Naive thymus-derived CD8-positive, alpha-beta T cell (primary cell): ENCODE data around the gene ZNF117. TPM values are rescaled to one million over a fixed set of nuclear protein-coding genes. Genes with fewer than 3 reads are reported as not detected.
"Not testable (repeated sequence)": the region's sequence is repeated elsewhere in the genome, so short reads cannot be mapped to it uniquely, and the experiment has no call there.

Experiments
- ATAC-seq, 2 donors: fragments of 150-1000 bp; cut with Tn5 transposase in 1 of 2; sonication (Bioruptor Pico), chemical (Tn5 transposase) in 1 of 2; 1 replicate in 1 of 2; 2 replicates in 1 of 2; pipeline ENCODE4 v1.10.0; 2021; ENCODE audit warnings: mild to moderate bottlenecking in 2 of 2, moderate library complexity in 2 of 2
- POLR2A ChIA-PET: fragments of 350-600 bp; sonication (Branson Sonifier 250); formaldehyde crosslinking; loops from one replicate; lab custom pipeline; 2021; ENCODE audit warnings: antibody characterized with exemption; lab: Charles Lee
- DNase-seq, 10 donors: peaks; one replicate each; pipeline versions ENCODE4 v3.0.0 to v3.0.0-alpha.2; 2020 to 2022
- H3K27ac Mint-ChIP-seq, 10 donors: one replicate each; pipeline ENCODE4 v1.8.0; 2020 to 2022; ENCODE audit warnings: mild to moderate bottlenecking in 10 of 10, mixed read lengths in 10 of 10, moderate library complexity in 4 of 10, inconsistent platforms in 1 of 10
- H3K27me3 Mint-ChIP-seq, 5 donors: one replicate each; pipeline ENCODE4 v1.8.0; 2021 to 2022; ENCODE audit warnings: mixed read lengths in 5 of 5
- H3K36me3 Mint-ChIP-seq, 3 donors: one replicate each; pipeline ENCODE4 v1.8.0; 2020 to 2022; ENCODE audit warnings: mixed read lengths in 3 of 3, mild to moderate bottlenecking in 2 of 3, inconsistent platforms in 1 of 3
- H3K4me1 Mint-ChIP-seq, 4 donors: one replicate each; pipeline ENCODE4 v1.8.0; 2021 to 2022; ENCODE audit warnings: mixed read lengths in 4 of 4
- H3K4me3 Mint-ChIP-seq, 10 donors: one replicate each; pipeline ENCODE4 v1.8.0; 2020 to 2022; ENCODE audit warnings: mild to moderate bottlenecking in 10 of 10, mixed read lengths in 10 of 10, moderate library complexity in 6 of 10, inconsistent platforms in 1 of 10
- H3K9me3 Mint-ChIP-seq, 9 donors: one replicate each; pipeline ENCODE4 v1.8.0; 2020 to 2022; ENCODE audit warnings: mixed read lengths in 9 of 9, mild to moderate bottlenecking in 3 of 9, inconsistent platforms in 1 of 9, moderate library complexity in 1 of 9
- polyA plus RNA-seq, 3 donors: library from polyadenylated mRNA; unstranded; fragments of 300-500 nt; fragmentation: Illumina TruSeq; gene quantifications; one replicate each; pipeline ENCODE4 v1.2.3, GENCODE V29; 2021
- total RNA-seq, 8 experiments: library from RNA in 2 of 8; stranded (reverse) in 2 of 8; gene quantifications; one replicate each; pipeline ENCODE4 v1.2.3 and lab custom pipeline; 2021 to 2026

Gene ZNF117
- 1 to 10 TPM; 5.6 to 5.9 TPM for total RNA-seq
- polyA plus RNA-seq = under 1 TPM; 0.13 to 0.44 (median 0.42) TPM
- 1.6 to 11.5 (median 5.3) reads per million in 6 experiments for total RNA-seq (lab: John Stamatoyannopoulos, UW)

DNA sequence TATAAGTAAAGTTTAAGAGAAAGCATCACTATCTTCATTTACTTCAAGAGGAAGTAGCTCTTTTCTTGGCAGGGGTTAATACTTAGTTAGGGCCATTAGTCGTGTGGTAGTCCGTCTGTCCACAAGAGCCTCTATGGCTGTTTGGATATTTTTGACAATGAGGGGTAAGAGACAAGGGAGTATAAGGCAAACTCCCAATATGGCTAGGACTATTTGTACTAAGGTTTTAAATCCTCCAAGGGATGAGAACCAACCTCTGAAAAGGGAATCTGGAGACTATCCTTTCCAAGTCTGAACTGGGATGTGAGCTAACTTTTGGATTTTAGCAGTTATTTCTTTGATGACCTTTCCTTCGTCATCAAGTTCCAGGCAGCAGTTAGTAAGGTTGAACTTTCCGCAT is at the start of gene ZNF117:
ZNF117 (minus strand) TSS at position 101 of the 400 bp plus-strand sequence.
- DNase-seq (no peak), ATAC-seq (no peak)
- POLR2A ChIA-PET = no interaction called here
- Mint-ChIP-seq H3K4me1 (no peaks in the 10 kb centered on the region), H3K36me3 (peaks cover 27 to 82% (median 77%) of the 10 kb centered on the region in 3 donors), H3K4me3 (no peak within 1 kb of the TSS), H3K27me3 (no peaks in the 10 kb centered on the region), H3K9me3 (peaks cover 33 to 94% (median 71%) of the 10 kb centered on the region in 9 donors), H3K27ac (no peak within 1 kb of the TSS)

DNA sequence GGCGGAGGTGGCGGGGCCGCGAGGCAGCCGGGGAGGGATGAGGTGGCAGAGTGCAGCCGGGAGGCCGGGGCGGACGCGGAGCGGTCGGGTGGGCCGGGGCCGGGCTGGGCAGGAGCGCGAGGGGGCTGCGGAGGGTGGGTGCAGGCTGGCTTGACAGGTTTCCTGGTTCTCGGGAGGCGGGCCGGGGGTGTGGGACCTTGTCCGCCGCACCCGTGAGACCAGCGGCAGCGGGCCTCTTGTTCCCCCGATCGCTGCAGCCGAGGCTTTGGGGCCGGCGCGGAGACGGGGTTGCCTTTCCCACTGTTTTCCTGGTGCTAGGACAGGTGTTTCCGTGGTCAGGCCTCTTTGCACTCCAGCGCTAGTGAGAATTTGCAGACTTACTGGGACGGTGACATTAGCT is 47.9 kb upstream of the ZNF117 start:
- peak overlapping the region; percentile 74 to 91 (median 86) for H3K4me3 Mint-ChIP-seq
- POLR2A ChIA-PET = interaction anchor here (2.7 to 3.4 kb wide), 2 partner anchors 32 to 42 kb away, joined by 13 to 45 read pairs; partner anchors contain the start of gene ERV3-1
- ATAC-seq = peak in 1 of 2 donors; percentile 12
- peak in 7 of 10 donors; percentile 15 to 27 (median 24) for DNase-seq
- H3K9me3 Mint-ChIP-seq, H3K36me3 Mint-ChIP-seq, H3K27me3 Mint-ChIP-seq: not testable (repeated sequence)
- peak overlapping the region; percentile 40 to 93 (median 78) for H3K27ac Mint-ChIP-seq
- H3K4me1 Mint-ChIP-seq = peaks cover 6 to 20% (median 13%) of the 10 kb centered on the region in 4 donors

DNA sequence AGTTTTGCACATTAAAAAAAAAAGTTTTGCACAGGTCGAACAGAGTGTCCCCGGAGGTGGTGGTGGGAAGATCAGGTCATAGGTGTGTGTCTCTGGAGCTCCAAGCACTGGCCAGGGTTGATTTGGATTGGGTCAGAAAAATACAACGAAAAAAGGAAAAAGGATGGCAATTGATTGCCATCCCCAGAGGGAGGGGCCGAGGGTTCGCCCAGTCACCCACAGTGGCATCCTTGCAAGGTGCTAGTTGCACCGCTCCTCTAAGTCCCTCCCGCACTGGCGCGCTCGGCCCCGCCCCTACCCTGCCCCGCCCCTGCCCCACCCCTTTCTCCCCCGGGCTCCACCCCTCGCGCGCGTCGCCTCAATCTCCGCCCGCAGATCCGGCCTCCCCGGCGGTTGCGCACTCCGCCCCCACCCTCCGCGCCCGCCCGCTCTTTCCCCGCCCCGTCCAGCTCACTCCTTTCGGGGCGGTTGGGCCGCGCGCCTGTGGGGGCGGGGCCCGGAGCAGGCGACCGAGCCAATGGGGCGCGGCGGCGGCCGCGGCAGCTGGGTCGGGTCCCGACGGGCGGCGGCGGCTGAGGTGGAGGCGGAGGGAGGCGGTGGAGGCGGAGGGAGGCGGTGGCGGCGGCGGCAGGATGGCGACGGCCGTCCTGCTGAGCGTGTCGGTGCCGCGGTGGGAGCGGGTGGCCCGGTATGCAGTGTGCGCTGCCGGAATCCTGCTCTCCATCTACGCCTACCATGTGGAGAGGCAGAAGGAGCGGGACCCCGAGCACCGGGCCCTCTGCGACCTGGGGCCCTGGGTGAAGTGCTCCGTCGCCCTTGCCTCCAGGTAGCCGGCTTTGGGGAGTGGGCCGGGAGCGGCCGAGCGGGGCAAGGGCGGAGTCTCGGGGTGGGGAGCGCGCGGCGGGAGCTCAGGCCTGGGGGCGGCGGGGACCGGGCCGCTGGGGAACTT is 47.2 kb upstream of the ZNF117 start:
- Mint-ChIP-seq H3K27ac (peak overlapping the region; percentile 57 to 92 (median 86)), H3K27me3 (no peaks in the 10 kb centered on the region), H3K9me3 (peaks cover 0 to under 1% (median 0%) of the 10 kb centered on the region in 9 donors), H3K4me1 (peaks cover 6 to 20% (median 13%) of the 10 kb centered on the region in 4 donors), H3K36me3 (no peaks in the 10 kb centered on the region), H3K4me3 (peak overlapping the region; percentile 70 to 89 (median 76))
- POLR2A ChIA-PET = interaction anchor here (0.6 to 3.4 kb wide), 7 partner anchors 31 to 1815 kb away, joined by 3 to 45 read pairs (median 4); partner anchors contain the start of genes ERV3-1, ZNF138 and ZNF273
- peak; percentile 77 to 95 (median 91) for DNase-seq
- ATAC-seq = peak; percentile 86

DNA sequence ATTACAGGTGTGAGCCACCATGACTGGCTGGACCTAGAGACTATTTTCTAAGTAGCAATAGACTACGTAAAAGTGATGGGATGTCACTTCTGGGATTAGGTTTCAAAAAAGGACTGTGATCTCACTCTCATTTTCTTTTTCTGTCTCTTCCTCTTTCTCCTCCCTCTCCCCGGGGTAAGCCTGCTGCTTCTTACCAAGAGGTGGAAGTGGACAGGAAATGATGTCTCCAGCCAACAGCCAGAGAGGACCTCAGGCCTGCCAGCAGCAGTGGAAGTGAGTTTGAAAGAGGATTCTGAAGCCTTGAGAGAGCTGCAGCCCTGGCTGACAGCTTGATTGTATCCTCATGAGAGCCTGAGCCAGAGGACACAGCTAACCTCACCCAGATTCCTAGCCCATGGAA is 45.7 kb upstream of the ZNF117 start:
- H3K4me3 Mint-ChIP-seq, ATAC-seq, H3K27me3 Mint-ChIP-seq, DNase-seq, H3K9me3 Mint-ChIP-seq, H3K36me3 Mint-ChIP-seq: not testable (repeated sequence)
- POLR2A ChIA-PET = interaction anchor here (0.6 to 3.4 kb wide), 4 partner anchors 30 to 474 kb away, joined by 3 to 45 read pairs (median 8); partner anchors contain the start of genes ERV3-1 and ZNF680
- Mint-ChIP-seq H3K4me1 (peaks cover 6 to 17% (median 12%) of the 10 kb centered on the region in 4 donors), H3K27ac (peak overlapping the region in 1 of 10 donors; percentile 22)

DNA sequence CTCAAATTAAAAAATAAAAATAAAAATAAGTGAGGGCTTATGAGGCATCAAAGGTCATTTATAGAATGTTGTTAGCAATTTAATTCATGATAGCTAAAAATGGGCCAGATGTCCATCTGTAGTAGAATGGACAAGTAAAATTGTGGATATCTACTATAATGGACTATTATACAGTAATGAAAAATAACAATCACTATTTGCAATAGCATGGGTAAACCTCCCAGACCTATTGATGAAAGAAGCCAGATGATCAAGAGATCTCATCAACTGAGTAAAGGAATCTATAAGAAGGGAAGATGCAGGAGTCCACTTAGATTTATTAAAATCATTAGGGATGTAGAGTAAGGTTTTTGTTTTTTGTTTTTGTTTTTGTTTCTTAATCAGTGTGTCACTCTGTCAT is 44.6 kb upstream of the ZNF117 start:
- H3K36me3 Mint-ChIP-seq, H3K27me3 Mint-ChIP-seq, H3K4me3 Mint-ChIP-seq, DNase-seq, POLR2A ChIA-PET, ATAC-seq, H3K9me3 Mint-ChIP-seq: not testable (repeated sequence)
- Mint-ChIP-seq H3K4me1 (peaks cover 6 to 17% (median 12%) of the 10 kb centered on the region in 4 donors), H3K27ac (peak overlapping the region in 1 of 10 donors; percentile 12)

DNA sequence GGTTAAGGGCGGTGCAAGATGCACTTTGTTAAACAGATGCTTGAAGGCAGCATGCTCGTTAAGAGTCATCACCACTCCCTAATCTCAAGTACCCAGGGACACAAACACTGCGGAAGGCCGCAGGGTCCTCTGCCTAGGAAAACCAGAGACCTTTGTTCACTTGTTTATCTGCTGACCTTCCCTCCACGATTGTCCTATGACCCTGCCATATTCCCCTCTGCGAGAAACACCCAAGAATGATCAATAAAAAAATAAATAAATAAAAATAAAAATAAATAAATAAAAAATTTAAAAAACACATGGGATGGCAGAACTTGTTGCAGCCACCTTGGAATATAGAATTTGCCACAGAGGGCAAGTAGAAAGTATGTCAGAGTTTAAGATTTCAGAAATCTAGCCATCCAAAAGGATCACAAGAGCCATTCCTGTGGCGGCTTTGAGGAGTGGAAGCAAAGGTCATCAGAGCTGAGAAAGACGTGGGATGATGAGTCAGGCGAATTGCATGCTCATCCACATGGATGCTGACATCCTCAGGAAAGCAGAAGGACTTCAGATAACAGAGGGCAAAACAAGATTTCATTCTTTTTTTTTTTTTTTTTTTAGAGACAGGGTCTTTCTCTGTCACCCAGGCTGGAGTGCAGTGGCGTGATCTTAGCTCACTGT is 43.4 kb upstream of the ZNF117 start:
- H3K9me3 Mint-ChIP-seq, H3K27ac Mint-ChIP-seq, H3K27me3 Mint-ChIP-seq, DNase-seq, H3K36me3 Mint-ChIP-seq, ATAC-seq, POLR2A ChIA-PET, H3K4me3 Mint-ChIP-seq, H3K4me1 Mint-ChIP-seq: not testable (repeated sequence)

DNA sequence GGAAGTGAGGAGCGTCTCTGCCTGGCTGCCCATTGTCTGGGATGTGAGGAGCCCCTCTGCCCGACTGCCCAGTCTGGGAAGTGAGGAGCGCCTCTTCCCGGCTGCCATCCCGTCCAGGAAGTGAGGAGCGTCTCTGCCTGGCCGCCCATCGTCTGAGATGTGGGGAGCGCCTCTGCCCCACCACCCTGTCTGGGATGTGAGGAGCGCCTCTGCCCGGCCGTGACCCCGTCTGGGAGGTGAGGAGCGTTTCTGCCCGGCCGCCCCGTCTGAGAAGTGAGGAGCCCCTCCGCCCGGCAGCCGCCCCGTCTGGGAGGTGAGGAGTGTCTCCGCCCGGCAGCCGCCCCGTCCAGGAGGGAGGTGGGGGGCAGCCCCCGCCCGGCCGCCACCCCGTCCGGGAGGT is 42.6 kb upstream of the ZNF117 start:
- DNase-seq, H3K36me3 Mint-ChIP-seq, H3K4me1 Mint-ChIP-seq, H3K27me3 Mint-ChIP-seq, ATAC-seq, H3K27ac Mint-ChIP-seq, H3K9me3 Mint-ChIP-seq, POLR2A ChIA-PET, H3K4me3 Mint-ChIP-seq: not testable (repeated sequence)

DNA sequence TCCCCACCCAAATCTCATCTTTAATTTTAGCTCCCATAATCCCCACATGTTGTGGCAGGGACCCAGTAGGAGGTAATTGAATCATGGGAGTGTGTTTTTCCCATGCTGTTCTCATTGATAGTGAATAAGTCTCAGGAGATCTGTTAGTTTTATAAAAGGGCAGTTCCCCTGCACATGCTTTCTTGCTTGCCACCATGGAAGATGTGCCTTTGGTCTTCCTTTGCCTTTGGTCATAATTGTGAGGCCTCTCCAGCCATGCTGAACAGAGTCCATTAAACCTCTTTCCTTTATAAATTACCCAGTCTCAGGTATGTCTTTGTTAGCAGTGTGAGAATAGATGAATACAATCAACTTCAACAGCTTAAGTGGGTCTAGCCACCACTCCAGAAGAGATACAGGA is 34.2 kb upstream of the ZNF117 start:
- ATAC-seq, H3K4me1 Mint-ChIP-seq, POLR2A ChIA-PET, DNase-seq, H3K36me3 Mint-ChIP-seq, H3K27ac Mint-ChIP-seq, H3K4me3 Mint-ChIP-seq, H3K9me3 Mint-ChIP-seq, H3K27me3 Mint-ChIP-seq: not testable (repeated sequence)

DNA sequence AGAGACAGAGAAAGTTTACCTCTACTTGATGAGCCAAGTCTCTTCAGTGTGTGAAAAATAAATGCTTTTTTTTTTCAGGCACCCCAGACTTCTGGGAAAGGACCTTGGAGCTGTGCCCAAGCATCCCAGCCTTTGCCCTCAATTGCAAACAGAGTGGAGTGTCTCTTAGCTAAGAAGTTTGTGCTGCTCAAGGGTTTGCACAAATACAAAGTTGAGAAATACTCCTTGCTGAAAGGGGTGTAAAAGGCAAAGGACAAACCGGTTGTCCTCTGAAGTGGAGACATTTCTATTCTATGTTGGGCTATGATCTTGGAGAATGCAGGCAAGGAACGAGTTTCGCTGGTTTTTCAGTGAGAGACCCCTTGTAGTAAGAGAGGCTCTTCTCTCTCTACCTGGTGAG is 30.1 kb upstream of the ZNF117 start:
- H3K4me3 Mint-ChIP-seq, H3K9me3 Mint-ChIP-seq, POLR2A ChIA-PET, H3K27me3 Mint-ChIP-seq, H3K27ac Mint-ChIP-seq, ATAC-seq, H3K36me3 Mint-ChIP-seq, DNase-seq, H3K4me1 Mint-ChIP-seq: not testable (repeated sequence)

DNA sequence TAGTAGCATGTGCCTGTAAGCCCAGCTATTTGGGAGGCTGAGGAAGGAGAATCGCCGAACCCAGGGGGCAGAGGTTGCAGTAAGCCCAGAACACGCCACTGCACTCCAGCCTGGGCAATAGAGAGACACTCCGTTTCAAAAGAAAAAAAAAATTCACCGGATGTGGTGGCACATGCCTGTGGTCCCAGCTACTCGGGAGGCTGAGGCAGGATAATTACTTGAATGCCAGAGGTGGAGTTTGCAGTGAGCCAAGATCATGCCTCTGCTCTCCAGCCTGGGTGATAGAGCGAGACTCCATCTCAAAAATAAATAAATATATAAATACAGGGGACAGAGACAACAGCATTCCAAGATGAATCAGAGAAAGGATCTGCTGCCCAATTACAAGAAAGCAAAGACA is 19.0 kb upstream of the ZNF117 start:
- not testable (repeated sequence) for ATAC-seq
- POLR2A ChIA-PET = interaction anchor here (0.6 kb wide), 1 partner anchor 1869 kb away, joined by 3 read pairs; no protein-coding TSS in a partner anchor

DNA sequence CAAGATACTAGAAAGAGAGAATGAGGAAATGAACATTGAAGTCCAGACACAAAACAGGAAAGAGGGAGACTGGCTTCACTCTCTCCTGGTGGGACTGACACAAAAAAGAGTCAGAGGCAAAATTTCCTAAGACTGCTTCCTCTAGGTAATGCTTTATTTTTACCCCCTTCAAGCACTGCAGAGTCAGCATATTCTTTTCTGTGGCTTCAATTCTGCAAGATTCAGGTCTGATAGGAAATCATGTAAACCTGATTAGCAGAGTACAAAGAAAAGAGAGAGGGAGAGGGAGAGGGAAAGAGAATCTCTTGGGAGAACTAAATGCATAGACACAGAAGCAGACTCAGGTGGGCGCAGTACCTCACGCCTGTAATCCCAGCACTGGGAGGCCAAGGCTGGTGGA is 18.6 kb upstream of the ZNF117 start:
- POLR2A ChIA-PET, H3K36me3 Mint-ChIP-seq, DNase-seq, H3K27ac Mint-ChIP-seq, H3K27me3 Mint-ChIP-seq, H3K4me3 Mint-ChIP-seq, ATAC-seq, H3K9me3 Mint-ChIP-seq: not testable (repeated sequence)
- peaks cover 6 to 31% (median 27%) of the 10 kb centered on the region in 4 donors for H3K4me1 Mint-ChIP-seq

More for the DNA sequence above, 19.0 kb upstream of the ZNF117 start:
- H3K27me3 Mint-ChIP-seq, DNase-seq, H3K9me3 Mint-ChIP-seq, H3K4me3 Mint-ChIP-seq, H3K36me3 Mint-ChIP-seq, H3K27ac Mint-ChIP-seq: not testable (repeated sequence)
- peaks cover 6 to 26% (median 22%) of the 10 kb centered on the region in 4 donors for H3K4me1 Mint-ChIP-seq

DNA sequence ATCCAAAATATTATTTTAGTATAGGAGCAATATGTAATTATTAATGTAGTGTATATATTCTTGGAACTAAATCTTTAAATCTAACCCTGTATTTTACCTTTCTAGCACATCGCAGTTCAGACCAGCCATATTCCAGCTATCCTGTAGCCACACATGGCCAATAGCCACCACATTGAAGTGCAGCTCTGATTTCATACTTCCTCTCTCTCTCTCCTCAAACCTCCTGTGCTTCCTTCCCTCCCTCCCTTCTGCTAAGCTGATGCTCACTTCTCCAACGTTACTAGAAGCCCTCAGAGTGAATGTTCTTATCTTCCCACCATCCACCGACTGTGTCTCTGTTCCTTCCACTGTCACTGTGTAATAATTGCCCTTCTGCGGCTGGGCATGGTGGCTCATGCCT is 16.2 kb upstream of the ZNF117 start:
- Mint-ChIP-seq H3K4me1 (peaks cover 8 to 48% (median 32%) of the 10 kb centered on the region in 4 donors), H3K36me3 (peaks cover 23 to 30% (median 27%) of the 10 kb centered on the region in 3 donors), H3K27ac (peak overlapping the region; percentile 91 to 98 (median 96)), H3K4me3 (peak overlapping the region; percentile 91 to 98 (median 94)), H3K9me3 (peaks cover 0 to 25% (median 8%) of the 10 kb centered on the region in 9 donors)
- ATAC-seq (peak; percentile 8 to 9), DNase-seq (peak in 1 of 10 donors; percentile 8)
- not testable (repeated sequence) for H3K27me3 Mint-ChIP-seq
- POLR2A ChIA-PET = interaction anchor here (0.6 to 2.5 kb wide), 12 partner anchors 31 to 1108 kb away, joined by 3 to 45 read pairs (median 6); partner anchors contain the start of genes CRCP, ZNF107, ZNF138 and ZNF273
